HepG2 (cell line): ENCODE measurements around the gene GSKIP.

Experiments
- AGO1 ChIP-seq: fragments of 200-400 bp; formaldehyde crosslinking; IDR thresholded peaks from 2 replicates; pipeline ENCODE4 v1.6.1; 2017; ENCODE audit warnings: mild to moderate bottlenecking, low read depth, low read length, moderate library complexity; ENCODE audit not compliant: poor library complexity, severe bottlenecking
- ATRX ChIP-seq: sonication (generic); formaldehyde crosslinking; IDR thresholded peaks from 2 replicates; pipeline ENCODE4 v1.4.0; 2020; ENCODE audit warnings: missing genetic modification reagents, borderline replicate concordance
- DPF2 ChIP-seq: sonication (generic); formaldehyde crosslinking; IDR thresholded peaks from 2 replicates; pipeline ENCODE4 v1.4.0; 2020; ENCODE audit warnings: mild to moderate bottlenecking, low read depth, missing genetic modification reagents, borderline replicate concordance
- KDM1A ChIP-seq: IDR thresholded peaks from 2 replicates; pipeline ENCODE4 v1.6.1; 2016; ENCODE audit warnings: missing compliant biosample characterization
- POLR2AphosphoS5 ChIP-seq: IDR thresholded peaks from 2 replicates; pipeline ENCODE4 v1.6.1; 2012; ENCODE audit warnings: low read depth, low read length
- SRSF4 ChIP-seq: fragments of 200-400 bp; formaldehyde crosslinking; IDR thresholded peaks from one replicate; pipeline ENCODE4 v1.6.1; 2018; ENCODE audit warnings: mild to moderate bottlenecking, low read depth, low read length, moderate library complexity; ENCODE audit not compliant: poor library complexity, severe bottlenecking
- TF ChIP-seq, protein P1 (sequence below): sonication (generic); formaldehyde crosslinking; IDR thresholded peaks from 2 replicates; pipeline ENCODE4 v1.5.0; 2020; ENCODE audit warnings: mild to moderate bottlenecking, missing genetic modification reagents, moderate library complexity
- TF ChIP-seq, protein P2 (sequence below): sonication (generic); formaldehyde crosslinking; IDR thresholded peaks from 2 replicates; pipeline ENCODE4 v1.8.0; 2022; ENCODE audit warnings: mild to moderate bottlenecking, missing genetic modification reagents, borderline replicate concordance

DNA sequence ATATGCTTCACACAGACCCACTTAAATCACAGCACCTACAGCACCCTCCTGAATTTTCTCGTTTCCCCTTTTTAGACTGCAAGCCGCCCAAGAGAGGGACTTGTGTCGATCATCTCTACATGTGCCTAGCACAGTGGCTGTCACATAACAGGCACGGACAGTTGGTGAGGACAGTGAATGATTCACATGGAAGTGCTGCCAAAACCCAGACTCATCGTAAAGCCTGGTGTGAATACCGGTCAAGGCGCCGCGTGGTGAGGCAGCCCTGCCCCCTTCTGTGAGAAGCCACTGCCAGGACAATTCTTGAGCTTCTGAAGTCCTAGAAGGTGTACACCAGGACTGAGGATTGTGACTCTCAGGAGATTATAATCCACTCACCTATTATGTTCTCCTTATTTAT, 44.5 kb upstream of the GSKIP start:
- no peak for TF ChIP-seq SRSF4
- no peak for TF ChIP-seq KDM1A (CRISPR knock-in tag)
- TF ChIP-seq, protein P1, sequence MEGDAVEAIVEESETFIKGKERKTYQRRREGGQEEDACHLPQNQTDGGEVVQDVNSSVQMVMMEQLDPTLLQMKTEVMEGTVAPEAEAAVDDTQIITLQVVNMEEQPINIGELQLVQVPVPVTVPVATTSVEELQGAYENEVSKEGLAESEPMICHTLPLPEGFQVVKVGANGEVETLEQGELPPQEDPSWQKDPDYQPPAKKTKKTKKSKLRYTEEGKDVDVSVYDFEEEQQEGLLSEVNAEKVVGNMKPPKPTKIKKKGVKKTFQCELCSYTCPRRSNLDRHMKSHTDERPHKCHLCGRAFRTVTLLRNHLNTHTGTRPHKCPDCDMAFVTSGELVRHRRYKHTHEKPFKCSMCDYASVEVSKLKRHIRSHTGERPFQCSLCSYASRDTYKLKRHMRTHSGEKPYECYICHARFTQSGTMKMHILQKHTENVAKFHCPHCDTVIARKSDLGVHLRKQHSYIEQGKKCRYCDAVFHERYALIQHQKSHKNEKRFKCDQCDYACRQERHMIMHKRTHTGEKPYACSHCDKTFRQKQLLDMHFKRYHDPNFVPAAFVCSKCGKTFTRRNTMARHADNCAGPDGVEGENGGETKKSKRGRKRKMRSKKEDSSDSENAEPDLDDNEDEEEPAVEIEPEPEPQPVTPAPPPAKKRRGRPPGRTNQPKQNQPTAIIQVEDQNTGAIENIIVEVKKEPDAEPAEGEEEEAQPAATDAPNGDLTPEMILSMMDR (CRISPR knock-in tag), result no peak
- TF ChIP-seq POLR2AphosphoS5, result no peak
- no peak for TF ChIP-seq ATRX (CRISPR knock-in tag)
- no peak for TF ChIP-seq AGO1
- TF ChIP-seq DPF2, result no peak
- TF ChIP-seq, protein P2, sequence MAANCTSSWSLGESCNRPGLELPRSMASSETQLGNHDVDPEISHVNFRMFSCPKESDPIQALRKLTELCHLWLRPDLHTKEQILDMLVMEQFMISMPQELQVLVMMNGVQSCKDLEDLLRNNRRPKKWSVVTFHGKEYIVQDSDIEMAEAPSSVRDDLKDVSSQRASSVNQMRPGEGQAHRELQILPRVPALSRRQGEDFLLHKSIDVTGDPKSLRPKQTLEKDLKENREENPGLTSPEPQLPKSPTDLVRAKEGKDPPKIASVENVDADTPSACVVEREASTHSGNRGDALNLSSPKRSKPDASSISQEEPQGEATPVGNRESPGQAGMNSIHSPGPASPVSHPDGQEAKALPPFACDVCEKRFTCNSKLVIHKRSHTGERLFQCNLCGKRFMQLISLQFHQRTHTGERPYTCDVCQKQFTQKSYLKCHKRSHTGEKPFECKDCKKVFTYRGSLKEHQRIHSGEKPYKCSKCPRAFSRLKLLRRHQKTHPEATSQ, result no peak
